ENCODE results near the gene THNSL1. TPM values are rescaled to one million over a fixed set of nuclear protein-coding genes. Genes with fewer than 3 reads are reported as not detected.

THNSL1 gene
- total RNA-seq, 1 experiment from 2014 or later = 4.2 TPM

DNA sequence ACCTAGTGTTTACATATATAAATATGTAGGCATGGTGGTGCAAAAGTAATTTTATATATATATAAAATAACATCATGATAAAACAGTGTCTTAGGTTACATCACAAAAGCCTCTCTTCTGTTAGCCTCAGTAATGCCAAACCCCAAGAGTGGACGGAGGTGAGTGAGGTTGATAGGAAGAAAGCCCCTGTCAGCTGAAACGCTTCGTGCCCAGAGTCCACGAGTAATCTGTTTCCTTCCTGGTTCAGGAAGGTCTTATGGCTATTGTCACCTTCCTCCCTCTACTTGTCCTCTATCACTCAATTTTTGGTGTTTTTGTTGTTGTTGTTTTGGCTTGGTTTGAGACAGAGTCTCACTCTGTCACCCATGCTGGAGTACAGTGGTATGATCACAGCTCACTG is 41.5 kb downstream of the THNSL1 start:
- TF ChIP-seq, protein P1, sequence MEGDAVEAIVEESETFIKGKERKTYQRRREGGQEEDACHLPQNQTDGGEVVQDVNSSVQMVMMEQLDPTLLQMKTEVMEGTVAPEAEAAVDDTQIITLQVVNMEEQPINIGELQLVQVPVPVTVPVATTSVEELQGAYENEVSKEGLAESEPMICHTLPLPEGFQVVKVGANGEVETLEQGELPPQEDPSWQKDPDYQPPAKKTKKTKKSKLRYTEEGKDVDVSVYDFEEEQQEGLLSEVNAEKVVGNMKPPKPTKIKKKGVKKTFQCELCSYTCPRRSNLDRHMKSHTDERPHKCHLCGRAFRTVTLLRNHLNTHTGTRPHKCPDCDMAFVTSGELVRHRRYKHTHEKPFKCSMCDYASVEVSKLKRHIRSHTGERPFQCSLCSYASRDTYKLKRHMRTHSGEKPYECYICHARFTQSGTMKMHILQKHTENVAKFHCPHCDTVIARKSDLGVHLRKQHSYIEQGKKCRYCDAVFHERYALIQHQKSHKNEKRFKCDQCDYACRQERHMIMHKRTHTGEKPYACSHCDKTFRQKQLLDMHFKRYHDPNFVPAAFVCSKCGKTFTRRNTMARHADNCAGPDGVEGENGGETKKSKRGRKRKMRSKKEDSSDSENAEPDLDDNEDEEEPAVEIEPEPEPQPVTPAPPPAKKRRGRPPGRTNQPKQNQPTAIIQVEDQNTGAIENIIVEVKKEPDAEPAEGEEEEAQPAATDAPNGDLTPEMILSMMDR (conservative IDR thresholded peaks at IDR 0.05) = no peak

More for the DNA sequence above, 41.5 kb downstream of the THNSL1 start:
- Histone ChIP-seq H3K18ac (ENCODE audit: insufficient read length, low read depth, low read length) (no peak overlapping the region), H3T11ph (ENCODE audit: low read length) (no peak overlapping the region), H2AK5ac (ENCODE audit: insufficient read length, low read length) (no peak overlapping the region), H4K91ac (ENCODE audit: insufficient read length, low read depth, low read length) (no peak overlapping the region), H3K27ac (ENCODE audit: insufficient read length, low read depth, low read length) (no peak overlapping the region), H3K14ac (ENCODE audit: insufficient read depth, low read length) (no peak overlapping the region), H2BK120ac (ENCODE audit: low read depth, low read length, poor library complexity, severe bottlenecking) (no peak overlapping the region), H3K9me3 (ENCODE audit: control insufficient read depth, low read depth, low read length) (no peaks in the 10 kb centered on the region), H3K79me1 (ENCODE audit: insufficient read depth, low read depth, low read length, poor library complexity, severe bottlenecking) (no peaks in the 10 kb centered on the region), H3K56ac (ENCODE audit: insufficient read length, low read depth, low read length) (no peak overlapping the region), H3K9ac (ENCODE audit: extremely low read depth, insufficient read length, low read length) (no peak overlapping the region), H2BK5ac (ENCODE audit: insufficient read length, low read length) (no peak overlapping the region), H3K27me3 (ENCODE audit: insufficient read depth, low read length) (no peaks in the 10 kb centered on the region; the same call in 1 of the 2 replicates), H3K4ac (ENCODE audit: low read depth, low read length) (no peak overlapping the region), H3K23ac (ENCODE audit: insufficient read length, low read depth, low read length) (no peak overlapping the region), H4K8ac (replicated peaks; ENCODE audit: insufficient read length, low read depth, low read length) (no peak overlapping the region), H3K79me2 (ENCODE audit: insufficient read depth, low read length) (no peaks in the 10 kb centered on the region), H4K20me1 (ENCODE audit: control insufficient read depth, insufficient read depth, insufficient read length) (no peaks in the 10 kb centered on the region), H3K4me1 (ENCODE audit: insufficient read depth, low read length) (no peaks in the 10 kb centered on the region), H2BK20ac (ENCODE audit: low read depth, low read length, poor library complexity, severe bottlenecking) (no peak overlapping the region), H3K4me2 (ENCODE audit: insufficient read depth, insufficient read length, low read length) (no peak overlapping the region), H3K23me2 (ENCODE audit: insufficient read length, low read depth, low read length, poor library complexity, severe bottlenecking) (no peaks in the 10 kb centered on the region), H2BK15ac (ENCODE audit: low read depth, low read length) (no peak overlapping the region), H2BK12ac (ENCODE audit: insufficient read length, low read depth, low read length) (no peak overlapping the region), H4K5ac (ENCODE audit: insufficient read length, low read depth, low read length) (no peak overlapping the region), H2AFZ (ENCODE audit: low read length) (no peak overlapping the region)
- WGBS (ENCODE audit: extremely low coverage, insufficient read length, low lambda C conversion rate) = no CpG with 5 or more reads among the region's 4 CpGs
- Mint-ChIP-seq H3K27ac (no peak overlapping the region), H3K36me3 (ENCODE audit: insufficient read depth in 1 of 3, low read depth in 3 of 3) (no peaks in the 10 kb centered on the region), H3K4me1 (peaks cover 3 to 7% of the 10 kb centered on the region in 2 experiments; a peak in 3 of 4 replicates), H3K4me3 (no peak overlapping the region), H3K27me3 (ENCODE audit: low read depth) (peaks cover 12% of the 10 kb centered on the region), H3K9me3 (no peaks in the 10 kb centered on the region)
- DNase-seq = no peak

Measured in H9 (cell line).